ENCODE data around the gene TIAM2.
"Not testable (repeated sequence)": the region's sequence is repeated elsewhere in the genome, so short reads cannot be mapped to it uniquely, and the experiment has no call there.

TIAM2 gene

DNA sequence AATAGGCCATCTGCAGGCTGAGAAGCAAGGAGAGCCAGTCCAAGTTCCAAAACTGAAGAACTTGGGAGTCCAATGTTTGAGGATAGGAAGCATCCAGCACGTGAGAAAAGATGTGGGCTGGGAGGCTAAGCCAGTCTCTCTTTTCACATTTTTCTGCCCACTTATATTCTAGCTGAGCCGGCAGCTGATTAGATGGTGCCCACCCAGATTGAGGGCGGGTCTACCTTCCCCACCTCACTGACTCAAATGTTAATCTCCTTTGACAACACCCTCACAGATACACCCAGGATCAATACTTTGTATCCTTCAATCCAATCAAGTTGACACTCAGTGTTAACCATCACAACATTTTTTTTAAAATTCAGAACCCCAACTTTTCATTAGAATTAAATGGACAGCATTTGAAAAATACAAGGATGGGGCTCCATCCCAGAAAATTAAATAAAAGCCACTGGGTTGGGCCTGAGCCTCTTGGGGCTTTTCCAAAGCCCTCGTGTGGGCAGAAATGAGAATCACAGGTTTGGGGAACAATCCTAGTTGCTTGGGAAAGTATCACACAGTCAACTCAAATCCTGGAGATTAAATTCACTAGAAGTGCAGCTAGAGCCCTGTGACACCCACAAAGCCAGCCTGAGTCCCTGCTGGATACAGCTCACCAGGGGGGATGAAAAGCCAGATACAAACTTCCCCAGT is 270.9 kb downstream of the TIAM2 start:
- H3K27ac Mint-ChIP-seq, result no peak overlapping the region
- H3K4me1 Mint-ChIP-seq (ENCODE audit: low read depth), result no peaks in the 10 kb centered on the region
- peaks cover 49% of the 10 kb centered on the region for H3K36me3 Mint-ChIP-seq (ENCODE audit: low read depth)
- H3K27me3 Mint-ChIP-seq, result no peaks in the 10 kb centered on the region
- no peak overlapping the region for H3K4me3 Mint-ChIP-seq
- no peaks in the 10 kb centered on the region for H3K9me3 Mint-ChIP-seq
- intact Hi-C loops (cut with micrococcal nuclease), result no loop called here

DNA sequence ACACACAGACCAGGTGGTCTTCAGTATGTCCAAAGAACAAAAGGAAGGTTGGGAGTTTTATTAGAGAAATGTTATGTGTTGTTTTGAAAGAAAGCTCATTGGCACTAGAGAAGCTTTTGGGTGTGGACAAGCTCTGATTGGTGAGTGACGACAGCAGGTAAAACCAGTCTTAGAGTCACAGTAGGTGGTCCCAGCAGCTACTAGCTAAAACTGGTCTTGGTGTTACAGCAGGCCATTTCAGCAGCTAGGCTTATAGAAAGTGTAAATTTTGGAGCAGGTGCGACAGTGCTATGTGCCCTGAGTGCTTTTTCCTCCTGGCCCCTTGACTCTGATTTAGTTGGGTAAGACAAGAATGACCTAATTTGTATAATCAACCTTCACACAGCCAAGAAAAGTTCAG is 272.3 kb downstream of the TIAM2 start:
- peaks cover 43% of the 10 kb centered on the region for H3K36me3 Mint-ChIP-seq (ENCODE audit: low read depth)
- H3K4me3 Mint-ChIP-seq, result no peak overlapping the region
- intact Hi-C loops (cut with micrococcal nuclease), result no loop called here
- no peak overlapping the region for H3K27ac Mint-ChIP-seq
- no peaks in the 10 kb centered on the region for H3K4me1 Mint-ChIP-seq (ENCODE audit: low read depth)
- H3K9me3 Mint-ChIP-seq, result no peaks in the 10 kb centered on the region
- no peaks in the 10 kb centered on the region for H3K27me3 Mint-ChIP-seq

DNA sequence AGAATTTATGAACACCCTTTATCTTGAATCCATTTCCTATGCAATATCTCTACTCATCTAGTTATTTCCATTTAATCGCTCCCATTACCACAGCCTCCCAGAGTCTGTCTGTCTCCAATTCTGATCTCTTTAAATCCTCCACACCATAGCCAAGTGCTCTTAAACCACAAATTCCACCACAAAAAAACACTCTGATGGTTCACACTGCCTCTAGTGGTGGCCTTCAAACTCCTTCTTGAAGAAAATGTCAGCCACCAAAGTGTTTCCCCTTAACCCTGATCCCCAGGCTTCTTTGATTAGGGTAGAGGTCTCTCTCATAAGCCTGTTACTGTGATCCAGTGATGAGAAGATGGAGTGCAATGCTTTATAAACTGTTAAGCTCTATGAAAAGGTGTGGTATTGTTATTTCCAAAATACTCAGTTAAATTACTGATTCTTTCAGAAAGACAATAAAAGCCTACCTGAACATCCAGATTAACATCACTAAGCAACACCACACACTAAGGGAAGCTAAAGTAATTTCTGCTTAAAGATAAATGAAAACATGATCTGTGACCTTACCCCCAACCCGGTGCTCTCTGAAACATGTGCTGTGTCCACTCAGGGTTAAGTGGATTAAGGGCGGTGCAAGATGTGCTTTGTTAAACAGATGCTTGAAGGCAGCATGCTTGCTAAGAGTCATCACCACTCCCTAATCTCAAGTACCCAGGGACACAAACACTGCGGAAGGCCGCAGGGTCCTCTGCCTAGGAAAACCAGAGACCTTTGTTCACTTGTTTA is 273.2 kb downstream of the TIAM2 start:
- H3K4me1 Mint-ChIP-seq (ENCODE audit: low read depth); H3K27ac Mint-ChIP-seq; H3K27me3 Mint-ChIP-seq; intact Hi-C loops (cut with micrococcal nuclease); H3K9me3 Mint-ChIP-seq; H3K4me3 Mint-ChIP-seq: not testable (repeated sequence)
- H3K36me3 Mint-ChIP-seq (ENCODE audit: low read depth), result peaks cover 51% of the 10 kb centered on the region

- Mint-ChIP-seq H3K36me3 (ENCODE audit: low read depth) (peaks cover 44% of the 10 kb centered on the region), H3K4me3 (no peak overlapping the region), H3K27ac (no peak overlapping the region), H3K9me3 (no peaks in the 10 kb centered on the region), H3K27me3 (no peaks in the 10 kb centered on the region), H3K4me1 (ENCODE audit: low read depth) (peaks cover 5% of the 10 kb centered on the region)
- intact Hi-C loops (cut with micrococcal nuclease), result no loop called here
These were observed 274.6 kb downstream of the TIAM2 start for GRCh38 chr6:155269765-155270164.

- intact Hi-C loops (cut with micrococcal nuclease), result no loop called here
- H3K4me1 Mint-ChIP-seq (ENCODE audit: low read depth), result peaks cover 5% of the 10 kb centered on the region
- H3K9me3 Mint-ChIP-seq, result no peaks in the 10 kb centered on the region
- H3K4me3 Mint-ChIP-seq, result no peak overlapping the region
- H3K27me3 Mint-ChIP-seq, result no peaks in the 10 kb centered on the region
- H3K36me3 Mint-ChIP-seq (ENCODE audit: low read depth), result peaks cover 41% of the 10 kb centered on the region
- no peak overlapping the region for H3K27ac Mint-ChIP-seq
These were observed 275.5 kb downstream of the TIAM2 start for GRCh38 chr6:155270561-155271091.

- H3K9me3 Mint-ChIP-seq, result no peaks in the 10 kb centered on the region
- H3K27ac Mint-ChIP-seq, result no peak overlapping the region
- intact Hi-C loops (cut with micrococcal nuclease), result no loop called here
- H3K4me1 Mint-ChIP-seq (ENCODE audit: low read depth), result peaks cover 5% of the 10 kb centered on the region
- peaks cover 41% of the 10 kb centered on the region for H3K36me3 Mint-ChIP-seq (ENCODE audit: low read depth)
- H3K4me3 Mint-ChIP-seq, result no peak overlapping the region
- H3K27me3 Mint-ChIP-seq, result no peaks in the 10 kb centered on the region
These were observed 276.0 kb downstream of the TIAM2 start for GRCh38 chr6:155271145-155271544.

DNA sequence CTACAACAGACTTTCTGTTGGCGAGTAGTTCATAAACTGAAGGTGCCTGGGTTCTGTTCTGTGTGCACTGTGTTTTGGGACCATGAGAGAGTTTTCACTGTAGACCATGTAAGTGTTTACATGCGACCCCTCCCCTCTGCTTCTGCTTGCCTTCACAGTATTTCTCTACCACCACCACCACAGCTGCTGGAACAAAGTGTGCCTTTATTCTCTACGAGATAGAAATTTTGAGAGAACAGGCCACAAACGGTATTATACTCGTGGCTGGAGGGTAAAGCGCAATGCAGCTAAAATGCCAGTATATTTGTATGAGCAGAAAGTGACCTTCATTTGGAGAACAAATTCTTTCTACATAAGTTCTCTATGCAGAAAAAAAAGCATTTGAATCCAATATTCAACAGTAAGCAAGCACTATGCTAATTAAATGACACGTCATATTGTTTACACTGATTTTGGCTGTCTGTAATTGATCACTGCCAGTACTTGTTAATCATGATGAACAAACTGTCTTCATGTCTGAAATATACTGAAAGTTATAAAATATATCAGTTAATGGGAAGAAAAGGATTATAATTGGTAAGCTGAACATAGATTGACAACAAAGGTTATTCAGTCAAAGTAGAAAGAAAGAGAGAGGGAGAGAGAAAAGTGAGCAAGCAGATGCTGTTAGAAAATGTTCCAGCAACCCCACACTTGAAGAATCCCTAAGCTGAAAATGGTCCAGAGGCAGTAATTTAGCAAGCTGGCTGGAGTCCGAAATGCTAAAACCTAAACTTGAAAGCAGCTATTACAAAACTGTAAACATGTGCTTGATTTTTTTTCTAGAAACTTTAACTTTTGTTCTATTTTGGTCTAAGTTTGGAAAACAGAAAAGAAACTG is 277.5 kb downstream of the TIAM2 start:
- H3K27me3 Mint-ChIP-seq, result no peaks in the 10 kb centered on the region
- H3K4me1 Mint-ChIP-seq (ENCODE audit: low read depth), result peaks cover 5% of the 10 kb centered on the region
- H3K9me3 Mint-ChIP-seq, result no peaks in the 10 kb centered on the region
- intact Hi-C loops (cut with micrococcal nuclease), result no loop called here
- peaks cover 31% of the 10 kb centered on the region for H3K36me3 Mint-ChIP-seq (ENCODE audit: low read depth)
- no peak overlapping the region for H3K4me3 Mint-ChIP-seq
- H3K27ac Mint-ChIP-seq, result no peak overlapping the region

- H3K27me3 Mint-ChIP-seq, result no peaks in the 10 kb centered on the region
- intact Hi-C loops (cut with micrococcal nuclease), result no loop called here
- H3K36me3 Mint-ChIP-seq (ENCODE audit: low read depth), result peaks cover 31% of the 10 kb centered on the region
- H3K4me3 Mint-ChIP-seq, result no peak overlapping the region
- no peaks in the 10 kb centered on the region for H3K9me3 Mint-ChIP-seq
- H3K4me1 Mint-ChIP-seq (ENCODE audit: low read depth), result peaks cover 5% of the 10 kb centered on the region
- H3K27ac Mint-ChIP-seq, result no peak overlapping the region
These were observed 278.3 kb downstream of the TIAM2 start for GRCh38 chr6:155273431-155273830.

DNA sequence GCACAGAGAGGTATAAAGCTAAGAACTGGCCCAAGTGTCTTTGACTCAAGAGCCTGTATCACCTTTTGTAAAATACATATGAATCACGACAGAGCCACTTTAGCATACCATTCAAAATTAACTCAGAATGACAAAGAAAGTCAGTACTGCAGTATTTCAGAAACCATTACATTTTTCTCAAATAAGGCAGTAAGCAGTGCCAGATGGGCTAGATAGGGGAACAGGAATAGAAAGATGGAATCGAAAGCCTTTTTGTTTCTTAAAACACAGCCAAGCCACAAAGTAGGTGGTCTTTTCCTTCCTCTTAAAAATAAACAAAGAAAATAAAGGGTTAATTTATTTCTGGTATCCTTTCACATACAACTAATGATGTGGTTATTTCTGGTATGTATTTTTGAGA is 279.0 kb downstream of the TIAM2 start:
- H3K9me3 Mint-ChIP-seq, result no peaks in the 10 kb centered on the region
- peaks cover 5% of the 10 kb centered on the region for H3K4me1 Mint-ChIP-seq (ENCODE audit: low read depth)
- no peak overlapping the region for H3K4me3 Mint-ChIP-seq
- H3K27ac Mint-ChIP-seq, result no peak overlapping the region
- intact Hi-C loops (cut with micrococcal nuclease), result no loop called here
- H3K36me3 Mint-ChIP-seq (ENCODE audit: low read depth), result peaks cover 34% of the 10 kb centered on the region
- no peaks in the 10 kb centered on the region for H3K27me3 Mint-ChIP-seq

- Mint-ChIP-seq H3K36me3 (ENCODE audit: low read depth) (peaks cover 38% of the 10 kb centered on the region), H3K4me1 (ENCODE audit: low read depth) (peaks cover 5% of the 10 kb centered on the region), H3K4me3 (no peak overlapping the region), H3K27ac (no peak overlapping the region), H3K27me3 (no peaks in the 10 kb centered on the region), H3K9me3 (no peaks in the 10 kb centered on the region)
- intact Hi-C loops (cut with micrococcal nuclease), result no loop called here
These were observed 279.4 kb downstream of the TIAM2 start for GRCh38 chr6:155274533-155274932.

DNA sequence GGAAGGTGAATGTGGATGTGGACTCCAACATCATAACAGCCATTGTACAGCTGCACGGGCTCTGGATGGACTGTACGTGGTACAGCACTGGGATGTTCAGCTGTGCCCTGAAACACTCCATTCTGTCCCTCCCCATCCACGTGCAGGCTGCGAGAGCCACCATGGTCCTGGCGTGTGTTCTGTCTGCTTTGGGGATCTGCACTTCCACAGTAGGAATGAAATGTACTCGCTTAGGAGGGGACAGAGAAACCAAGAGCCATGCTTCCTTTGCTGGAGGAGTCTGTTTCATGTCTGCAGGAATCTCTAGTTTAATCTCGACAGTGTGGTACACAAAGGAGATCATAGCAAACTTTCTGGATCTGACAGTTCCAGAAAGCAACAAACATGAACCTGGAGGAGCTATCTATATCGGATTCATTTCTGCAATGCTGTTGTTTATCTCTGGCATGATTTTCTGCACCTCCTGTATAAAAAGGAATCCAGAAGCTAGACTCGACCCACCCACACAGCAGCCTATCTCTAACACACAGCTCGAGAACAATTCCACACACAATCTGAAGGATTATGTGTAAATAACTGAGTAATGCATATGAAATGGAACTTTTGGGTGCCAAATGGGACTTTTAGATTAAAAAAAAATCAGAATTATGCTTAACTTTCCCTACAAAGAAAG is 280.8 kb downstream of the TIAM2 start:
- no peaks in the 10 kb centered on the region for H3K27me3 Mint-ChIP-seq
- no peak overlapping the region for H3K4me3 Mint-ChIP-seq
- H3K36me3 Mint-ChIP-seq (ENCODE audit: low read depth), result peaks cover 42% of the 10 kb centered on the region
- H3K9me3 Mint-ChIP-seq, result no peaks in the 10 kb centered on the region
- intact Hi-C loops (cut with micrococcal nuclease), result no loop called here
- H3K27ac Mint-ChIP-seq, result no peak overlapping the region
- peaks cover 5% of the 10 kb centered on the region for H3K4me1 Mint-ChIP-seq (ENCODE audit: low read depth)

DNA sequence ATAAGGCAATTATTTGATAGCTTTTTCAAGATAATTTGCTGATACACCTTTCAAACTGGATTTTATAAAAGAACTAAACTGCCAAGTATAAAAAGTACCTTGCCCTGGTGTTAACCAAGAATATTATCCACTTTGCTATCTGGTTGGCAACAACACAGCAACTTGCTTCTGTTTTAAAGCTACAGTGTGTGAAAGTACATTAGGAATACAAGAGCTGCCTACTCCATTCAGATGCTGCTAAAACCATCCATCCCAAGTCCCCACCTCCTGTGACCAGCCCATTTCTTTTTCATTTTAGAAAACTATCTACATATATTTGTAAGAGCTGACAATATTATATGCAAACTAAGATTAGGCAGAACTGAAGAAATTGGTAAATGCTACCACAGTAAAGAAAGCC is 281.5 kb downstream of the TIAM2 start:
- Mint-ChIP-seq H3K27me3 (no peaks in the 10 kb centered on the region), H3K27ac (no peak overlapping the region), H3K4me1 (ENCODE audit: low read depth) (peaks cover 5% of the 10 kb centered on the region), H3K9me3 (no peaks in the 10 kb centered on the region), H3K36me3 (ENCODE audit: low read depth) (peaks cover 47% of the 10 kb centered on the region), H3K4me3 (no peak overlapping the region)
- intact Hi-C loops (cut with micrococcal nuclease), result no loop called here

DNA sequence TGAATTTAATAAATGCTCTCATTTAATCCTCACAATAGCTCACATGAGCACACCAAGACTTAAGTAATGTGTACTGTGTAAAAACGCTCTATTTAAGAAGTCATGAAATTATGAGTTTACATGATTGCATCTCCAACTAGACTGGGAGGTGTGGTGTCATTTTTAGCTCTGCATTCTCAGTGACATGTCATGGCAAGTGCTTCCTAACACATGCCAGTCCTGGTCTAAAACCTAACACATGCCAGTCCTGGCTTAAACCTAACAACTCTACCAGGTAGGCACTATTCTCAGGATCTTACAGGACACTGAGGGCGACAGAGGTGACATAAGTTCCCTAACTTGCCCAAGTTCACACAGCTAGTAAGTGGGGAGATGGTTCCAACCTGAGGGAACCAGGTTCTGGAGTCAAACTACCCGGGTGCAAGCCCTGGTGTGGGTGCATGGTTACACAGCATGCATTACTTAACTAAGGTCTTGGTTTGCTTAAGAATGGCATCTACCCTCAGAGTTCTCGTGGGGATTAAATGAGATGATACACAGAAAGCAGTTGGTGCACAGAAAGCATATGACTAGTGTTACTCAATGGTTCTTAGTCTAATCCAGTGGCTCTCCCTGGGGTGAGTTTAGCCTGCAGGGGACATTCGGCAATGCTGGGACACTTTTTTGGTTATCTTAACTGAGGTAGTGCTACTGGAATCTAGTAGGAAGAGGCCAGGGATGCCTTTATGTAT is 283.4 kb downstream of the TIAM2 start:
- intact Hi-C loops (cut with micrococcal nuclease), result no loop called here
- Mint-ChIP-seq H3K27ac (no peak overlapping the region), H3K4me1 (ENCODE audit: low read depth) (peaks cover 2% of the 10 kb centered on the region), H3K36me3 (ENCODE audit: low read depth) (peaks cover 36% of the 10 kb centered on the region), H3K9me3 (no peaks in the 10 kb centered on the region), H3K4me3 (no peak overlapping the region), H3K27me3 (no peaks in the 10 kb centered on the region)
